NCI-H226 (cell line): ENCODE data around the gene GAS7.

ENCODE experiments used
- DNase-seq: peaks from one replicate; pipeline ENCODE4 v3.0.0-alpha.2; 2015

The GAS7 gene

GRCh38 chr17:9874722-9875121 is 323.7 kb downstream of the GAS7 start:
- no peak for DNase-seq

DNA sequence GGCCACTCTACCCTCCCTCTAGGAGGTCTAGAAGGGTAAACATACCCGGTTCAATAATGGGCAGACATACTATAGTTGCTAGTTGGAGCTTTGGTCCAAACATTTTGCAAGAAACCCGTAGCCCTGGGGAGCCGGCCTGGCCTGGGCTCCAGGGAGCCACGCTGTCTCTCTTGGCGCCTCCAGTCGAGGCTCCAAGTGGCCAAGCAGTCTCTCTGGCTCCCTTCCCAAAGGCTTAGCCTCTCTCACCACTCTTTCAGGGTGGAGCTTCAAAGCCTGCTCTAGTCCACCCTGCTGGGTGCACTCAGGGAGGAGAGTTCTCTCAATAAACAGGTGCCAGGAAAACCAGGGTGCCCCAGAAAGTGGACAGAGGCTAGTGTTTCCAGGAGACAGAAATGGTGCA is 325.6 kb downstream of the GAS7 start:
- no peak for DNase-seq

GRCh38 chr17:9868552-9868951 is 329.9 kb downstream of the GAS7 start:
- DNase-seq: no peak

DNA sequence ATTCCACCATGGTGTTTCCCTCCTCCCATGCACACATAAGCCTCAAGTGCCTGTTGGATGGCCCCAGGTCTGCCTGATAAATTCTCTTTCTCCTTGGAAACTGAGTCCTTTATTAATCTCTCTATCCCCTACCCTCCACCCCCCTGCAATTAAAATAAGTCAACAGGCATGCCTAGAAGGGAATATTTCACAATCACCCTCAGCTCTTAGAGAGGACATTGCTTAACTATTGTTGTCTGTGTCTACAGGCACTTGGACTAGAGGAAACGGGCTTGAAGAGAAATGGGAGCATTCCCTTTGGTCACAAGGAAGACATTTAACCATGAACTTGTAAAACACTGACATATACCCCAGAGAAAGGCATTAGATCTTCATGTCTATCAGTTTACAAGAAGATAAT is 332.8 kb downstream of the GAS7 start:
- no peak for DNase-seq

- no peak for DNase-seq
Measured at GRCh38 chr17:9862949-9863348, 335.5 kb downstream of the GAS7 start.

DNA sequence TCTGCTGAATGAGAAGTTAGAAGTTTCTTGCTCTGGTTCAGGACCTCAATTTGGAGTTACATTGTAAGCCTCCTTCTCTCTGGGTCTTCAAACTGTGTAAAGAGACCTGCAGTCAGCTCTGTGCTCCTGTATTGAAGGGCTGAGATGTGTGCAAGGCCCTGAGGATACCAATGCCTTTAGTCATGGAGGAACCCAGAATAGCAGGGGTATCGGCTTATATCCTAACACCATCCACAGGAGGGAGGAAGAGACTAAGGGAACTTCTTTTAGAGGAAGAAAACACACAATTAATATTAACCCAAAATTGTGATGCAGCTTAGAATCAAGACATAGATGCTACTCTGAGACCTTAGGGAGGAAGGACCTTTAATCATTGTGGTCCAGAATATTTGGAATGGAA is 336.2 kb downstream of the GAS7 start:
- DNase-seq: no peak

GRCh38 chr17:9860851-9861250 is 337.6 kb downstream of the GAS7 start:
- no peak for DNase-seq
